IMR-90 (cell line): Measurements from ENCODE around the gene KRTAP5-7. TPM values are rescaled to one million over a fixed set of nuclear protein-coding genes. Genes with fewer than 3 reads are reported as not detected.

Experiments used
- ATAC-seq: fragments of 200-7000 bp; cut with Tn5 transposase; 2 replicates; pipeline ENCODE4 v1.9.1; 2020; ENCODE audit warnings: low read depth, mild to moderate bottlenecking, moderate library complexity
- BruUV-seq: library from RNA; stranded (reverse); fragments of 400-500 nt; replicated peaks from 2 replicates; lab custom pipeline; 2021; lab: Mats Ljungman, UMichigan
- CTCF ChIA-PET: fragments of 300-600 bp; formaldehyde crosslinking; extraction: SDS; loops from one replicate; lab custom pipeline; 2021; ENCODE audit warnings: antibody characterized with exemption; lab: Yijun Ruan, JAX
- POLR2A ChIA-PET: fragments of 300-600 bp; sonication (Branson Sonifier 250); formaldehyde crosslinking; loops from one replicate; lab custom pipeline; 2022; ENCODE audit warnings: antibody characterized with exemption; ENCODE audit not compliant: unreplicated experiment; lab: Charles Lee
- DNase-seq: peaks from one replicate; pipeline ENCODE4 v3.0.0; 2013
- H2AFZ ChIP-seq: replicated peaks from 2 replicates; pipeline ENCODE3; 2013; ENCODE audit warnings: low read length, mild to moderate bottlenecking; ENCODE audit not compliant: poor library complexity
- H2AK5ac ChIP-seq: 2 replicates; pipeline ENCODE4 v1.6.1; 2013; ENCODE audit warnings: low read depth, low read length, inconsistent platforms
- H2AK9ac ChIP-seq: replicated peaks from 2 replicates; pipeline ENCODE3; 2013; ENCODE audit warnings: mild to moderate bottlenecking, low read depth, low read length, moderate library complexity; ENCODE audit not compliant: poor library complexity
- H2BK120ac ChIP-seq: 2 replicates; pipeline ENCODE4 v1.6.1; 2013; ENCODE audit warnings: low read depth, low read length, inconsistent platforms
- H2BK15ac ChIP-seq: 3 replicates; pipeline ENCODE4 v1.6.1; 2013; ENCODE audit warnings: low read depth, low read length, inconsistent platforms
- H2BK20ac ChIP-seq: 2 replicates; pipeline ENCODE4 v1.6.1; 2013; ENCODE audit warnings: low read depth, mild to moderate bottlenecking, inconsistent platforms, low read length, moderate library complexity
- H2BK5ac ChIP-seq: 2 replicates; pipeline ENCODE4 v1.6.1; 2013; ENCODE audit warnings: mild to moderate bottlenecking, low read depth, low read length, inconsistent platforms; ENCODE audit not compliant: poor library complexity, severe bottlenecking
- H3K14ac ChIP-seq: replicated peaks from 2 replicates; pipeline ENCODE4 v1.6.1; 2013; ENCODE audit warnings: low read depth, low read length, inconsistent platforms
- H3K18ac ChIP-seq: 2 replicates; pipeline ENCODE4 v1.6.1; 2013; ENCODE audit warnings: low read depth, low read length, control low read depth
- H3K23ac ChIP-seq: 2 replicates; pipeline ENCODE4 v1.6.1; 2013; ENCODE audit warnings: low read depth, low read length, inconsistent platforms
- H3K27ac ChIP-seq: 2 replicates; pipeline ENCODE4 v1.5.1; 2013; ENCODE audit warnings: mild to moderate bottlenecking, control low read depth, low read length; ENCODE audit not compliant: insufficient read depth
- H3K27me3 ChIP-seq: 2 replicates; pipeline ENCODE4 v1.6.1; 2013; ENCODE audit warnings: low read length; ENCODE audit not compliant: control insufficient read depth, insufficient read depth
- H3K36me3 ChIP-seq: 2 replicates; pipeline ENCODE4 v1.6.1; 2013; ENCODE audit warnings: low read length, mixed read lengths; ENCODE audit not compliant: control insufficient read depth, insufficient read depth
- H3K4ac ChIP-seq: 2 replicates; pipeline ENCODE4 v1.6.1; 2013; ENCODE audit warnings: low read depth, low read length, inconsistent platforms
- H3K4me1 ChIP-seq: 2 replicates; pipeline ENCODE4 v1.6.1; 2013; ENCODE audit warnings: low read length, mixed read lengths; ENCODE audit not compliant: control insufficient read depth, insufficient read depth
- H3K4me2 ChIP-seq: 2 replicates; pipeline ENCODE4 v1.6.1; 2013; ENCODE audit warnings: low read depth, mild to moderate bottlenecking, control low read depth, low read length, moderate library complexity
- H3K4me3 ChIP-seq: 2 replicates; pipeline ENCODE4 v1.5.1; 2013; ENCODE audit warnings: low read depth, mild to moderate bottlenecking, control low read depth, low read length, moderate library complexity; ENCODE audit not compliant: insufficient read depth
- H3K56ac ChIP-seq: 2 replicates; pipeline ENCODE4 v1.6.1; 2013; ENCODE audit warnings: low read length, inconsistent platforms; ENCODE audit not compliant: insufficient read depth; ENCODE audit errors: extremely low read depth
- H3K79me1 ChIP-seq, 2 experiments: 2 replicates each; pipeline ENCODE4 v1.6.1; 2013; ENCODE audit warnings: low read length in 2 of 2, inconsistent platforms in 1 of 2, low read depth in 1 of 2
- H3K9ac ChIP-seq: 2 replicates; pipeline ENCODE4 v1.6.1; 2013; ENCODE audit warnings: low read depth, low read length, control low read depth
- H3K9me1 ChIP-seq: 2 replicates; pipeline ENCODE4 v1.6.1; 2013; ENCODE audit warnings: low read length, inconsistent platforms; ENCODE audit not compliant: insufficient read depth
- H3K9me3 ChIP-seq: 2 replicates; pipeline ENCODE4 v1.6.1; 2013; ENCODE audit warnings: low read length; ENCODE audit not compliant: control insufficient read depth, insufficient read depth
- H4K20me1 ChIP-seq: 2 replicates; pipeline ENCODE4 v1.6.1; 2013; ENCODE audit warnings: low read length, inconsistent platforms; ENCODE audit not compliant: insufficient read depth
- H4K5ac ChIP-seq: 2 replicates; pipeline ENCODE4 v1.6.1; 2013; ENCODE audit warnings: mild to moderate bottlenecking, low read depth, low read length, control low read depth
- H4K8ac ChIP-seq, 2 experiments: 2 replicates each; pipeline ENCODE4 v1.6.1; 2013; ENCODE audit warnings: low read depth in 2 of 2, low read length in 2 of 2, control low read depth in 1 of 2, inconsistent platforms in 1 of 2
- H4K91ac ChIP-seq: 2 replicates; pipeline ENCODE4 v1.6.1; 2013; ENCODE audit warnings: low read depth, low read length, inconsistent platforms; ENCODE audit not compliant: insufficient read depth
- BHLHE40 ChIP-seq: fragments of 150-350 bp; IDR thresholded peaks from 2 replicates; pipeline ENCODE4 v1.6.1; 2016; ENCODE audit warnings: mild to moderate bottlenecking, low read depth, low read length
- CEBPB ChIP-seq: IDR thresholded peaks from 2 replicates; pipeline ENCODE4 v1.6.1; 2012; ENCODE audit warnings: low read depth, low read length, improper control_type of control experiment
- CHD1 ChIP-seq: IDR thresholded peaks from 2 replicates; pipeline ENCODE4 v1.6.1; 2012; ENCODE audit warnings: low read depth, low read length, improper control_type of control experiment
- FOS ChIP-seq: fragments of 150-350 bp; IDR thresholded peaks from 2 replicates; pipeline ENCODE4 v1.6.1; 2016; ENCODE audit warnings: low read depth, low read length
- MAFK ChIP-seq: IDR thresholded peaks from 2 replicates; pipeline ENCODE4 v1.6.1; 2012; ENCODE audit warnings: low read depth, low read length, improper control_type of control experiment
- MAZ ChIP-seq: IDR thresholded peaks from 2 replicates; pipeline ENCODE4 v1.6.1; 2012; ENCODE audit warnings: low read depth, mild to moderate bottlenecking, low read length, improper control_type of control experiment, moderate library complexity, borderline replicate concordance
- MXI1 ChIP-seq: IDR thresholded peaks from 2 replicates; pipeline ENCODE4 v1.6.1; 2012; ENCODE audit warnings: low read depth, mild to moderate bottlenecking, low read length, moderate library complexity, borderline replicate concordance
- NFE2L2 ChIP-seq: fragments of 150-350 bp; IDR thresholded peaks from 2 replicates; pipeline ENCODE4 v1.6.1; 2016; ENCODE audit warnings: low read depth, mild to moderate bottlenecking, low read length
- POLR2A ChIP-seq: IDR thresholded peaks from 2 replicates; pipeline ENCODE4 v1.6.1; 2012; ENCODE audit warnings: mild to moderate bottlenecking, low read depth, low read length
- RAD21 ChIP-seq: IDR thresholded peaks from 2 replicates; pipeline ENCODE4 v1.6.1; 2012; ENCODE audit warnings: low read length, improper control_type of control experiment
- RCOR1 ChIP-seq: IDR thresholded peaks from 2 replicates; pipeline ENCODE4 v1.6.1; 2012; ENCODE audit warnings: mild to moderate bottlenecking, low read length, improper control_type of control experiment; ENCODE audit not compliant: insufficient replicate concordance
- RFX5 ChIP-seq: IDR thresholded peaks from 2 replicates; pipeline ENCODE4 v1.8.0; 2012; ENCODE audit warnings: low read depth, mild to moderate bottlenecking, low read length, moderate library complexity
- SMC3 ChIP-seq: fragments of 150-350 bp; IDR thresholded peaks from 2 replicates; pipeline ENCODE4 v1.6.1; 2016; ENCODE audit warnings: low read depth, mild to moderate bottlenecking, antibody characterized with exemption, low read length, moderate library complexity
- WGBS, 2 experiments: methylation state at CpG; one replicate each; pipeline versions ENCODE4 v1.1.5 to v1.1.7; 2013; ENCODE audit warnings: missing lambda C conversion rate in 2 of 2; ENCODE audit not compliant: insufficient read length in 1 of 2; ENCODE audit errors: extremely low coverage in 2 of 2; 5-methylcytosine and 5-hydroxymethylcytosine counted together
- dilution Hi-C: fragments of 300-500 bp; cut with HindIII; formaldehyde crosslinking; loops from one replicate; pipeline ENCODE4 v1.14.3; 2018; ENCODE audit warnings: low sequenced_read_pairs; ENCODE audit not compliant: unreplicated experiment
- in situ Hi-C: fragments of 300-500 bp; cut with MboI; formaldehyde crosslinking; loops from 3 replicates; pipeline ENCODE4 v1.14.3; 2019; ENCODE audit warnings: low sequenced_read_pairs, inconsistent platforms, mixed read lengths
- intact Hi-C: fragments of 100-400 bp; cut with micrococcal nuclease; formaldehyde crosslinking; loops from 2 replicates; pipeline ENCODE4 v1.10.0; 2022
- polyA plus RNA-seq, 3 experiments: library from polyadenylated mRNA; depleted of rRNA; stranded (reverse); fragments of >200 nt; gene quantifications; 2 replicates each; pipeline ENCODE4 v1.2.3, GENCODE V29; 2012; ENCODE audit warnings: low replicate concordance in 1 of 3
- total RNA-seq: library from RNA; depleted of rRNA; stranded (reverse); fragments of >200 nt; gene quantifications from 2 replicates; pipeline ENCODE4 v1.2.3, GENCODE V29; 2012
- TF ChIP-seq, protein P1 (sequence below): fragments of 150-350 bp; IDR thresholded peaks from 2 replicates; pipeline ENCODE4 v1.6.1; 2016; ENCODE audit warnings: low read depth, mild to moderate bottlenecking, low read length, moderate library complexity, borderline replicate concordance
- TF ChIP-seq, protein P2 (sequence below): fragments of 150-350 bp; IDR thresholded peaks from 2 replicates; pipeline ENCODE4 v1.6.1; 2017; ENCODE audit warnings: mild to moderate bottlenecking, antibody characterized with exemption, low read length, low read depth
- TF ChIP-seq, protein P3 (sequence below): conservative IDR thresholded peaks from 2 replicates; pipeline ENCODE4 v1.5.1; 2012; ENCODE audit warnings: mild to moderate bottlenecking, low read depth, low read length, improper control_type of control experiment

The KRTAP5-7 gene
- total and polyA plus RNA-seq, 2 of the 4 experiments (the other 2 are of a cell fraction), result not detected

DNA sequence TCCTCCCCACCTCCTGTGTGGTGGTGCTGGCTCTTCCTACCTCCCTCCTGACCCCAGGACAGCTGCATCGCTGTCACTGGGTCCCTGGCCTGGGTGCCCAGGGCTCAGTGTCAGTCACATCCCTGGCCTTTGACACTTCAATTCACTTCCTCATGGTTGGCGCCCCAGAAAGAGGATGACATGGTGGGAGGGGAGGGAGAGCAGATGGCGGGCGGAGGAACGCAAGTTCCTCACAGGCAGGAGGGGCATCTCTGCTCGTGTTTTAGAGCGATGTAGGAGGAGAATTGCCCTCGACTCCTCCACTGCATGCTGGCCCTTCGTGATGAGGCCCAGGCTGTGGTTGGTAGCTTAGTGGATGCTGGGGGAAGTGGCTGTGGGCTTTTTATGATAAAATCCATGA is 35.1 kb upstream of the KRTAP5-7 start:
- CTCF ChIA-PET, result no interaction called here
- H3K18ac ChIP-seq, result no peak overlapping the region

More for the DNA sequence above, 35.1 kb upstream of the KRTAP5-7 start:
- Histone ChIP-seq H3K4me1 (peaks cover 11% of the 10 kb centered on the region; the same call in 1 of the 2 replicates), H2AK5ac (no peak overlapping the region), H2BK5ac (no peak overlapping the region), H3K27me3 (no peaks in the 10 kb centered on the region), H4K20me1 (no peaks in the 10 kb centered on the region), H3K79me1 (peaks cover 0 to 5% of the 10 kb centered on the region in 2 experiments; a peak in 1 of 4 replicates), H2BK120ac (no peak overlapping the region), H2BK15ac (no peak overlapping the region), H2AFZ (no peak overlapping the region), H4K91ac (no peak overlapping the region), H3K36me3 (peaks cover 41% of the 10 kb centered on the region), H2BK20ac (no peak overlapping the region), H3K14ac (no peak overlapping the region), H3K4me3 (no peak overlapping the region), H3K9ac (no peak overlapping the region), H3K9me1 (peaks cover 22% of the 10 kb centered on the region), H2AK9ac (peak overlapping the region; percentile 28), H3K9me3 (no peaks in the 10 kb centered on the region), H3K56ac (no peak overlapping the region), H4K8ac (no peak overlapping the region), H3K27ac (no peak overlapping the region), H3K4me2 (no peak overlapping the region), H3K23ac (no peak overlapping the region), H4K5ac (no peak overlapping the region), H3K4ac (no peak overlapping the region)
- ATAC-seq, result no peak
- dilution Hi-C loops, result no loop called here
- no TSS peak for BruUV-seq
- intact Hi-C loops, result no loop called here
- POLR2A ChIA-PET, result no interaction called here
- WGBS, 2 experiments, result 100% methylated on average over 1 of the region's 9 CpGs; no CpG with 5 or more reads in 1 of the 2 experiments
- no peak for DNase-seq
- no peak for TF ChIP-seq MAFK
- TF ChIP-seq, protein P1, sequence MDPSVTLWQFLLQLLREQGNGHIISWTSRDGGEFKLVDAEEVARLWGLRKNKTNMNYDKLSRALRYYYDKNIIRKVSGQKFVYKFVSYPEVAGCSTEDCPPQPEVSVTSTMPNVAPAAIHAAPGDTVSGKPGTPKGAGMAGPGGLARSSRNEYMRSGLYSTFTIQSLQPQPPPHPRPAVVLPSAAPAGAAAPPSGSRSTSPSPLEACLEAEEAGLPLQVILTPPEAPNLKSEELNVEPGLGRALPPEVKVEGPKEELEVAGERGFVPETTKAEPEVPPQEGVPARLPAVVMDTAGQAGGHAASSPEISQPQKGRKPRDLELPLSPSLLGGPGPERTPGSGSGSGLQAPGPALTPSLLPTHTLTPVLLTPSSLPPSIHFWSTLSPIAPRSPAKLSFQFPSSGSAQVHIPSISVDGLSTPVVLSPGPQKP, result no peak
- no peak for TF ChIP-seq MXI1
- TF ChIP-seq MAZ, result no peak
- TF ChIP-seq RFX5, result no peak
- TF ChIP-seq RCOR1, result no peak
- no peak for TF ChIP-seq SMC3
- TF ChIP-seq CEBPB, result no peak
- TF ChIP-seq BHLHE40, result no peak
- no peak for TF ChIP-seq FOS
- TF ChIP-seq, protein P2, sequence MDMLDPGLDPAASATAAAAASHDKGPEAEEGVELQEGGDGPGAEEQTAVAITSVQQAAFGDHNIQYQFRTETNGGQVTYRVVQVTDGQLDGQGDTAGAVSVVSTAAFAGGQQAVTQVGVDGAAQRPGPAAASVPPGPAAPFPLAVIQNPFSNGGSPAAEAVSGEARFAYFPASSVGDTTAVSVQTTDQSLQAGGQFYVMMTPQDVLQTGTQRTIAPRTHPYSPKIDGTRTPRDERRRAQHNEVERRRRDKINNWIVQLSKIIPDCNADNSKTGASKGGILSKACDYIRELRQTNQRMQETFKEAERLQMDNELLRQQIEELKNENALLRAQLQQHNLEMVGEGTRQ, result no peak
- TF ChIP-seq, protein P3, sequence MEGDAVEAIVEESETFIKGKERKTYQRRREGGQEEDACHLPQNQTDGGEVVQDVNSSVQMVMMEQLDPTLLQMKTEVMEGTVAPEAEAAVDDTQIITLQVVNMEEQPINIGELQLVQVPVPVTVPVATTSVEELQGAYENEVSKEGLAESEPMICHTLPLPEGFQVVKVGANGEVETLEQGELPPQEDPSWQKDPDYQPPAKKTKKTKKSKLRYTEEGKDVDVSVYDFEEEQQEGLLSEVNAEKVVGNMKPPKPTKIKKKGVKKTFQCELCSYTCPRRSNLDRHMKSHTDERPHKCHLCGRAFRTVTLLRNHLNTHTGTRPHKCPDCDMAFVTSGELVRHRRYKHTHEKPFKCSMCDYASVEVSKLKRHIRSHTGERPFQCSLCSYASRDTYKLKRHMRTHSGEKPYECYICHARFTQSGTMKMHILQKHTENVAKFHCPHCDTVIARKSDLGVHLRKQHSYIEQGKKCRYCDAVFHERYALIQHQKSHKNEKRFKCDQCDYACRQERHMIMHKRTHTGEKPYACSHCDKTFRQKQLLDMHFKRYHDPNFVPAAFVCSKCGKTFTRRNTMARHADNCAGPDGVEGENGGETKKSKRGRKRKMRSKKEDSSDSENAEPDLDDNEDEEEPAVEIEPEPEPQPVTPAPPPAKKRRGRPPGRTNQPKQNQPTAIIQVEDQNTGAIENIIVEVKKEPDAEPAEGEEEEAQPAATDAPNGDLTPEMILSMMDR, result no peak
- TF ChIP-seq NFE2L2, result no peak
- TF ChIP-seq RAD21, result no peak
- TF ChIP-seq POLR2A, result no peak
- no peak for TF ChIP-seq CHD1
- in situ Hi-C loops, result no loop called here
